GM21825 (cell line): Measurements from ENCODE around the gene CCDC74B.
"Not testable (repeated sequence)": the region's sequence is repeated elsewhere in the genome, so short reads cannot be mapped to it uniquely, and the experiment has no call there.

ENCODE experiments used
- ATAC-seq: cut with Tn5 transposase; IDR thresholded peaks from one replicate; pipeline ENCODE4 v1.9.1; 2021; ENCODE audit warnings: mild to moderate bottlenecking, moderate library complexity; ENCODE audit not compliant: unreplicated experiment

CCDC74B gene

GRCh38 chr2:130151145-130151512, 6.2 kb upstream of the CCDC74B start:
- ATAC-seq = not testable (repeated sequence)

GRCh38 chr2:130150181-130151144, 5.6 kb upstream of the CCDC74B start:
- no peak for ATAC-seq

DNA sequence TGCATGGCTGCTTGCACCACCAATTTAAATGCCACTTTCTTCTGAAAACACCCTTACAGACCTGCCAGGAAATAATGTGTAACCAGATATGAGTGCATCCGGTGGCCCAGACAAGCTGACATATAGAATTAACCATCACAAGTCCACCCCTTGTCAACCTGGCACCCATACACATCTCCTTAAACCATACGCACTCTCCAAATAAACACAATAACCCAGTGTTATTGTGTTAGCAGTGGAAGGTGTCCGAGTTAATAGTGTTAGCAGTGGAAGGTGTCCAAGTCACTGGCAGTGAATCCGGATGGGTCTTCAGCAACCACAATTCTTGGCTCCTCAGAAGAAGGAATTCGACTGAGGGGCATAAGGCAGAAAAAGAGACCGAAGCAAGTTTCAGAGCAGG, 3.6 kb upstream of the CCDC74B start:
- ATAC-seq = not testable (repeated sequence)

DNA sequence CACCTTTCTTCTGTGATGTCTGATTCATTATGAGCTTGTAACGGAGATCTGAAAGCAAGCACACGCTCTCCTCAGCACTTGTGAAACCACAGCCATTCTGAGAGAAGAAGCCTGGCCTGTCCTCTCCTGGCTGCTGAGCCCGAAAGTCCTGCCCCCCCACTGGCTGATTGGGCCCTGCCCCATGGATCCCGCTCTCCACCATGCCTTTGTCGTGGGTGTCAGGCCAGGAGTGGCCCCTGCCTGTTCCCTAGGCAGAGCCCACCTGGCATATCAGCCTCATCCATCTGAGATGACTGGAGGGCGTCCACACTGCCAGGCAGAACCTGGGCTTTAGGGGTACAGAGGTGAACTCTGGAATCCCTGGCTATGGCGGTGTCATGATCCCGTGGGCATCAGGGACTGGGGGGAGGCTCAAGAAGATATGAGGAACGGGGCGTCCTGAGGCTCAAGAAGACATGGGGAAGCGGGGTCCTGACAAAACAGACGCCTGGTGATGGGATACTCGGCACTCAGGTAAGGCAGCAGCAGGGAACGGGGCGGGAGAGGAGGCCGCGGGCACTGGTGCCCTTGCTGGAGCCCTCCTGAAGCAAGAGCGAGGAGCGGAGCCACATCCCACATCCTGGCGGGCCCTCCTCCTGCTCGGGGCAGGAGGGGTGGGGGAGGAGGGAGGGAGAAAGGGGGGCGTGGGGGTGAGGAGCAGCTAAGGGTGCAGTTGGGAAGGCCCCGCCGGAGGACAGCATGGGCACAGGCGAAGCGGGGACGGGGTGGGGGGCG, 1.5 kb downstream of the CCDC74B start:
- not testable (repeated sequence) for ATAC-seq

- ATAC-seq = not testable (repeated sequence)
These were observed 2.3 kb downstream of the CCDC74B start for GRCh38 chr2:130142396-130143265.

- ATAC-seq = not testable (repeated sequence)
These were observed 3.1 kb downstream of the CCDC74B start for GRCh38 chr2:130141645-130142370.

- ATAC-seq = not testable (repeated sequence)
These were observed 3.9 kb downstream of the CCDC74B start for GRCh38 chr2:130141002-130141401.

- ATAC-seq = not testable (repeated sequence)
These were observed 4.4 kb downstream of the CCDC74B start for GRCh38 chr2:130140516-130140915.

DNA sequence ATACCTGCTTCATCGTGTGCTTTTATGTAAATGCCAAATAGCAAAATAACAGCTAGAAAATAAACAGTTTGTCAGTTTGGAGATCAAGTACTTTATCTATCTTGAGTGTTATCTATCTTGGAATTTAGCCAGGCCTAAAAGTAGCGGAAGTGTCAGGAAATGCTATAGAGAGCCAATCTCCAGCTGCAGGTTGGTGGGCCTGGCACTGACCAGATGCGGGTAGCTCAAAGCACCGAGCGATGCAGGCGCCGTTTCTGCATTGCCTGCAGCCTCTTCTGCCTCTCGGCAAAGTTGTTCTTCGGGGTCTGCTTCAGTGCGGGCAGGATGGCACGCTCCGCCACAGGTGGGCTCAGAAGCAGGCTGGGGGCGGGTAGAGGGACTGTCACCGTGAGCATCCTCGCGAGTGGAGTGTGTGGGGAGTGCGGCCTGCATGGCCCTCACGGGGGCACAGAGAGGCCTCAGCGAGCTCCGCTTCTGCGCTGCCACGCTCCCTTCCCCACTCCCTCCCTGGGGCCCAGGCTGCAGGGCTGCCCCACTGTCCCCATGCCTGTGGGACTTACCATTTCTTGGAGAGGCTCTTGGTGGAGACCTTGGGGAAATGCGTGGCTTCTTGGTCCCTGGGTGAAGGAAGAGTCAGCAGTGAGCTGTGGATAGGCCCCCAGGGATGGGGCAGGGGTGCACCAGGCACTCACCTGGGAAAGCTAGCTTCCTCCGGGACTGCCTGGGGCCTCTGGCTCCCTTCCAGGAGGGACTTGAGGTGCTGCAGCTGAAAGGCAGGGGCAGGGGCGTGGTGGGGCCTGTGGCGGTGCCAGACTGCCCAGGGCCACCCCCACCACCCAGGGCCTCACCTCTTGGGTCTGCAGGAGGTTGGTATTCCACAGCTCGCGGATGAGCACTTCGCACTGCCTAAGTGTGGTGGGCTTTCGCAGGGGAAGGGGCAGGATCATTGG, 5.3 kb downstream of the CCDC74B start:
- not testable (repeated sequence) for ATAC-seq

DNA sequence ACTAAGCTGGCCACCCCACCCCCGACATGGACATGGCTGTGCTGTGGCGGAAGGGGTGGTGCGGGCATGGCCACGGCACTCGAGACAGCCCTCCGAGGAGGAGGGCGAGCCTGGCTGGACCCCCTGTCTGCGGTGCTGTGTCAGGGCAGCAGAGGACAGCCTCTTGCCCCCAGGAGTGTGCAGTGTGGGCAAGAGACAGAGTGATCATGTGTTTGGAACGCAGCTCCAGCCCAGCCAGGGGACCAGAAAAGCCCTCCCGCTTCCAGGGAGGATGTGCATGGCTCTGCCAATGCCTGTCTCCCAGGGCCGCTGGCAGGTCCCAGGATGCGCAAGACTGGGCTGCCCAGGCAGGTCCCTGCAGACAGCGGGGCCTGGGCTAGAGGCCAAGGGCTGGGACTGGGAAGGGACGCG, 6.1 kb downstream of the CCDC74B start:
- not testable (repeated sequence) for ATAC-seq

DNA sequence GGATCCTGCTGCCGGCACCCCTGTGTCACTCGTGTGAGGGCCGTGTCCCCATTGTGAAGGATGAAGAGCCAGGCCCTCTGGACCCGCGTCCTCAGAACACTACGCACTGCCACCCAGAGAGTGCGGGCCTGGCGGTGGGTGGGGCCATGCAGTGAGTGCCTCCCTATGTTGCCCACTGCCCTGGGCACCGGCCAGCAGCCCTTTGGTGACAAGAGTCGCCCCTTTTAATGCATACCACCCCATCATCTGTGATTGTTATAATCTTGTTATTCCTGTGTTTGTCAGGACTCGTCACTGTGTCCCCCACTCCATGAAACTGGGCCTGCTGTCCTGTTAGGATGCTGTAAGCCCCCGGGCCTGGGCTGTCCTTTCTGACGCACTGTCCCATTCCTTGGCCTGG, 6.6 kb downstream of the CCDC74B start:
- ATAC-seq = not testable (repeated sequence)

- ATAC-seq = not testable (repeated sequence)
These were observed 7.8 kb downstream of the CCDC74B start for GRCh38 chr2:130137118-130137517.

- ATAC-seq = not testable (repeated sequence)
These were observed 8.4 kb downstream of the CCDC74B start for GRCh38 chr2:130136546-130136945.

DNA sequence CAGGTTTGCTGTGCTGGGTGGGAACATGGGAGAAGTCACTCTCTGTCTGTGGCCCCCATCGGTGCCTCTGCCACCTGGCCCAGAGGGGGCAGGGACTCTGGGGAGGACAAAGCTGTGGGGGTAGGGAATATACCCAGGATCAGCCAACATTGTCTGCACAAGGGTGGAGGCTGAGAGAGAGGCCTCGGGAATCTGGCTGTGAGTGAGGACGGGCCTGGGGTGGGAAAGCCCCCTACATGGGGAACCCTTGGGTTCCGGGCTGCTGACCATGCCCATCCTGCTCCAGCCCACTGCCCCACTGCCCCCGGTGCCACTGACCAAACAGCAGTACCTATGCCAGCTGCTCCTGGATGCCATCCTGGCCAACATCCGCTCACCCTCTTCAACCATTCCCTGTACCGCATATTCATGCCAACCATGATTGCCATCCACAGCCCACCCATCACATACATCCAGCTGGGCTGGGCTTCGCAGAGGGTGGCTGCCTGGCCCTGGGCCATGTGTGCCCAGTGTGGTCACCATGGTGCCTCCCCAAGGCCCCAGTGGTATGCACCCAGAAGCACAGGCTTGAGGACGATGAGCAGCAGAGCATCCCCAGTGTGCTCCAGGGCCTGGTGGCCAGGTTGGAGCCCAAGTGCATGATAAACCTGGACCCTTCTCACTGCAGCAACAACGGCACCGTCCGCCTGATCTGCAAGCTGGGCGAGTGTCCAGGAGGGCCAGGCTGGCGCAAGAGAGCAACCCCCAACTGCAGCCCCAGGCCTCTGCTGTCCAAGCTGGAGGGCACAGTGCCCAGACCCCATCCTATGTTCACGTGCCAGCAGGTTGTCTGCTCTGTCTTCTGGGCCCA, 9.0 kb downstream of the CCDC74B start:
- no peak for ATAC-seq

- not testable (repeated sequence) for ATAC-seq
These were observed 15.6 kb downstream of the CCDC74B start, which contains the start of gene POTEF for GRCh38 chr2:130129120-130129829. POTEF (minus strand) TSS chr2:130129222; CDS start chr2:130120515, 8,707 bp downstream.

DNA sequence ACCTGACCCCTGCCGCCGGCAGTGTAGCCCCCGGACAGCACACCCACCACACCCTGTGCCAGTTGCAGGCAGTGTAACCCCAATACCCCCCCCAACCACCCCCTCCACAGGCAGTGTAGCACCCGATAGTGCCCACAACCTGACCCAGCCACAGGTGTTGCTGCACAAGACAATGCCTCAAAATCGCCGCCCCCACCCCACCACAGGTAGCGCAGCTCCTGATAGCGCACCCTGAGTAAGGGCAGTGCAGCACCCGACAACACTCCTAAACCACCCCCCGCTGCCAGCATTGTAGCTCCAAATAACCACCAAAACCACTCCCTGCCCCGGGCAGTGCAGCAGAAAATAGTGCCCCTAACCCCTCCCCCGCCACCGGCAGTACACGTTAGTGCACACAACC, 16.4 kb downstream of the CCDC74B start:
- not testable (repeated sequence) for ATAC-seq

DNA sequence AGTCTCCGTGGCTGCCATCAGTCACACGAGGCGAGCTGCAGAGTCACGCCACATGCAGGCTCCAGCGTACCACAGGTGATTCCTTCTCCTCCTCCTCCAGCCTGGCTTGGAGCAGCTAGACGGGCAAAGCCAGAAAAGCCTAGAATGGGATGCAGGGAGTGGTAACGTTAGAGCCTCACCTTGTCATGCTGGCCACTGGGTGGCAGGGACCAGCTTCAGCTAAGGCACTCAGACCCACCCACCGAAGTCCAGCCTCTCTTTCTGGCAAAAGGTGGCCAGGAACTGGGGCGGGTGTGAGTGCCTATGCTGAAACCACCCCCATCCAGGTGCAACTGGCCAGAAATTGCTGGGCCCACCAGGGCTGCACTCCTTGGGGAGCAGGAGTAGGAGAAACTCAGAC, 17.2 kb downstream of the CCDC74B start:
- ATAC-seq = not testable (repeated sequence)
